MM.1S (cell line): ENCODE data around the gene NATD1.

Experiments used
- DNase-seq: peaks from one replicate; pipeline ENCODE4 v3.0.0-alpha.2; 2015
- H2AFZ ChIP-seq: fragments of 300-600 bp; sonication (generic); 2 replicates; pipeline ENCODE4 v1.6.0; 2016; ENCODE audit warnings: antibody characterized with exemption, low read length
- H3F3A ChIP-seq: fragments of 300-600 bp; sonication (generic); 2 replicates; pipeline ENCODE4 v1.6.1; 2016; ENCODE audit warnings: mild to moderate bottlenecking, antibody characterized with exemption, low read length, moderate library complexity, mixed read lengths; ENCODE audit not compliant: insufficient read depth
- H3K27ac ChIP-seq: fragments of 300-600 bp; sonication (generic); 2 replicates; pipeline ENCODE4 v1.5.1; 2016; ENCODE audit warnings: mild to moderate bottlenecking, low read length
- H3K27me3 ChIP-seq: fragments of 300-600 bp; sonication (generic); replicated peaks from 2 replicates; pipeline ENCODE4 v1.6.0; 2016; ENCODE audit warnings: low read length; ENCODE audit not compliant: insufficient read depth
- H3K36me3 ChIP-seq: fragments of 300-600 bp; sonication (generic); replicated peaks from 2 replicates; pipeline ENCODE4 v1.6.1; 2016; ENCODE audit warnings: mild to moderate bottlenecking, low read length, mixed read lengths; ENCODE audit not compliant: insufficient read depth
- H3K4me1 ChIP-seq: fragments of 300-600 bp; sonication (generic); 2 replicates; pipeline ENCODE4 v1.6.1; 2016; ENCODE audit warnings: low read length, mixed read lengths
- H3K4me2 ChIP-seq: fragments of 300-600 bp; sonication (generic); 2 replicates; pipeline ENCODE4 v1.6.0; 2016; ENCODE audit warnings: low read depth, low read length
- H3K4me3 ChIP-seq: fragments of 300-600 bp; sonication (generic); 2 replicates; pipeline ENCODE4 v1.5.1; 2016; ENCODE audit warnings: low read length, mixed read lengths
- H3K79me2 ChIP-seq: fragments of 300-600 bp; sonication (generic); 2 replicates; pipeline ENCODE4 v1.6.1; 2016; ENCODE audit warnings: mixed run types, low read length, mixed read lengths
- H3K9ac ChIP-seq: fragments of 300-600 bp; sonication (generic); 2 replicates; pipeline ENCODE4 v1.6.1; 2016; ENCODE audit warnings: low read length, mixed read lengths
- H3K9me2 ChIP-seq: fragments of 300-600 bp; sonication (generic); replicated peaks from 2 replicates; pipeline ENCODE4 v1.6.1; 2016; ENCODE audit warnings: mild to moderate bottlenecking, low read length, mixed read lengths; ENCODE audit not compliant: insufficient read depth
- H3K9me3 ChIP-seq: fragments of 300-600 bp; sonication (generic); replicated peaks from 2 replicates; pipeline ENCODE4 v1.6.1; 2016; ENCODE audit warnings: mild to moderate bottlenecking, low read length, mixed read lengths; ENCODE audit not compliant: insufficient read depth
- H4K20me1 ChIP-seq: fragments of 300-600 bp; sonication (generic); 2 replicates; pipeline ENCODE4 v1.6.1; 2016; ENCODE audit warnings: mild to moderate bottlenecking, low read length, moderate library complexity, mixed read lengths; ENCODE audit not compliant: insufficient read depth
- EZH2 ChIP-seq: fragments of 300-600 bp; sonication (generic); optimal IDR thresholded peaks from 2 replicates; pipeline ENCODE3; 2017; ENCODE audit warnings: low read depth, mild to moderate bottlenecking, antibody characterized with exemption, low read length, mixed read lengths
- EZH2phosphoT487 ChIP-seq: fragments of 300-600 bp; sonication (generic); IDR thresholded peaks from 2 replicates; pipeline ENCODE4 v1.6.1; 2018; ENCODE audit warnings: antibody characterized with exemption, low read length
- TF ChIP-seq, protein P1 (sequence below): fragments of 300-600 bp; sonication (generic); IDR thresholded peaks from 2 replicates; pipeline ENCODE4 v1.5.1; 2016; ENCODE audit warnings: antibody characterized with exemption, low read length, mixed read lengths

Gene NATD1

DNA sequence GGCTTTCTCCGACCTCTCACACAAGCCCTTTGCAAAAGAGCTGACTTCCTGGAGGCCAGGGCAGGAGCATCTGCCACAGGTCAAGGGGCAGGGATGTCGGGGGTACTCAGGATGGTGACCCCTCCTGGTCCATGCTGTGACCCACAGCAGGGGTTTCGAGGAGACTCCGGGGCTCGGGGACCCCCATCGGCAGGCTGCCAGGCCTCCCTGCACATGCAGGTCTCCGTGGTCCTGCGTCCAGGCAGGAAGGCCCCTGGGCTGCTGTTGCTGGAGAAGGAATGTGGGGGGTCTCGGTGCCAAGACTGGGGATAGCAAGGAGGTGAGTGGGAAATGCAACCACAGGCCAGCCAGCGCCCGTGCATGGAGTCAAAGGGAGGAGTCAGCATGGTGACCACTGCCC lies 11.6 kb downstream of the NATD1 start:
- H3K36me3 ChIP-seq: no peaks in the 10 kb centered on the region
- H3K4me1 ChIP-seq: no peaks in the 10 kb centered on the region
- no peaks in the 10 kb centered on the region for H4K20me1 ChIP-seq
- no peaks in the 10 kb centered on the region for H3K27me3 ChIP-seq
- no peak overlapping the region for H2AFZ ChIP-seq
- TF ChIP-seq, protein P1, sequence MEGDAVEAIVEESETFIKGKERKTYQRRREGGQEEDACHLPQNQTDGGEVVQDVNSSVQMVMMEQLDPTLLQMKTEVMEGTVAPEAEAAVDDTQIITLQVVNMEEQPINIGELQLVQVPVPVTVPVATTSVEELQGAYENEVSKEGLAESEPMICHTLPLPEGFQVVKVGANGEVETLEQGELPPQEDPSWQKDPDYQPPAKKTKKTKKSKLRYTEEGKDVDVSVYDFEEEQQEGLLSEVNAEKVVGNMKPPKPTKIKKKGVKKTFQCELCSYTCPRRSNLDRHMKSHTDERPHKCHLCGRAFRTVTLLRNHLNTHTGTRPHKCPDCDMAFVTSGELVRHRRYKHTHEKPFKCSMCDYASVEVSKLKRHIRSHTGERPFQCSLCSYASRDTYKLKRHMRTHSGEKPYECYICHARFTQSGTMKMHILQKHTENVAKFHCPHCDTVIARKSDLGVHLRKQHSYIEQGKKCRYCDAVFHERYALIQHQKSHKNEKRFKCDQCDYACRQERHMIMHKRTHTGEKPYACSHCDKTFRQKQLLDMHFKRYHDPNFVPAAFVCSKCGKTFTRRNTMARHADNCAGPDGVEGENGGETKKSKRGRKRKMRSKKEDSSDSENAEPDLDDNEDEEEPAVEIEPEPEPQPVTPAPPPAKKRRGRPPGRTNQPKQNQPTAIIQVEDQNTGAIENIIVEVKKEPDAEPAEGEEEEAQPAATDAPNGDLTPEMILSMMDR: no peak
- no peak for TF ChIP-seq EZH2
- TF ChIP-seq EZH2phosphoT487: no peak
- no peak overlapping the region for H3K4me3 ChIP-seq
- H3K27ac ChIP-seq: no peak overlapping the region
- no peaks in the 10 kb centered on the region for H3K9me2 ChIP-seq
- no peaks in the 10 kb centered on the region for H3K9me3 ChIP-seq
- DNase-seq: no peak
- no peaks in the 10 kb centered on the region for H3K79me2 ChIP-seq
- H3K9ac ChIP-seq: no peak overlapping the region
- H3K4me2 ChIP-seq: no peak overlapping the region
- no peaks in the 10 kb centered on the region for H3F3A ChIP-seq

DNA sequence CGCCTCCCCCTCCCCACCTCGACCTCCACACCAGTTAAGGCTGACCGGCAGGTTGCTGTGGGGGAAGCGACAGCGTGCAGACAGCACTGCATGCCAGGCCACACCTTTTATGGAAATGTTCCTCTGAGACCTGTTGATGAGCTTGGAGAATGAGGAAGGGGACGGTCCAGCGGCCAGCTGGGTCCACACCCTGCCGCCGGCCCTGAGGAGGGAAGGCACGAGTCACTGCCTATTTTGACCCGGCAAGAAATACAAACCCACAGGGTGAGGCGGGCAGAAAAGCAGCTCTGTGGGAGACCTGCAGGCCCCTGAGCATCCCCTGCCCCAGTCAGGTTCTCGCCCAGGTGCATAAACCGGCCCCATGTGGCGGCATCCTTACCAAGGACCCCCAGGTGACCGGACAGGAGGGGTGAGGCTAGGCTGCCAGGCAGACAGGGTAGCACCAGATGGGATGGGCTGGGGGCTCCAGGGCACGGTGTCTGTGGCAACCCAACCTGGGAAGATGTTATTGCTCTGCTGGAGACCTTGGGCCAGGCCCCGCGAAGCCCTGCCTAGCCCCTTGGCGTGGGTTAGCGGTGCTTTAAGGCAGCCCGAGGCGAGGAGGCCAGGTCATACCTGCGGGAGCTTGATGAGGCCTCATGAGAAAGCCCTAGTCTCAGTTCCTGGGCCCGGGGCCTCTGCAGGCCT lies 12.7 kb downstream of the NATD1 start:
- Histone ChIP-seq H3K27me3 (no peaks in the 10 kb centered on the region), H3K9me2 (no peaks in the 10 kb centered on the region), H3K4me3 (no peak overlapping the region), H3K27ac (no peak overlapping the region), H3K9ac (no peak overlapping the region), H3K79me2 (no peaks in the 10 kb centered on the region), H3K36me3 (no peaks in the 10 kb centered on the region), H3K4me2 (no peak overlapping the region), H3F3A (no peaks in the 10 kb centered on the region), H4K20me1 (no peaks in the 10 kb centered on the region), H3K4me1 (no peaks in the 10 kb centered on the region), H3K9me3 (no peaks in the 10 kb centered on the region), H2AFZ (no peak overlapping the region)
- TF ChIP-seq EZH2 (no peak), EZH2phosphoT487 (no peak)
- TF ChIP-seq, protein P1: no peak
- DNase-seq: no peak

DNA sequence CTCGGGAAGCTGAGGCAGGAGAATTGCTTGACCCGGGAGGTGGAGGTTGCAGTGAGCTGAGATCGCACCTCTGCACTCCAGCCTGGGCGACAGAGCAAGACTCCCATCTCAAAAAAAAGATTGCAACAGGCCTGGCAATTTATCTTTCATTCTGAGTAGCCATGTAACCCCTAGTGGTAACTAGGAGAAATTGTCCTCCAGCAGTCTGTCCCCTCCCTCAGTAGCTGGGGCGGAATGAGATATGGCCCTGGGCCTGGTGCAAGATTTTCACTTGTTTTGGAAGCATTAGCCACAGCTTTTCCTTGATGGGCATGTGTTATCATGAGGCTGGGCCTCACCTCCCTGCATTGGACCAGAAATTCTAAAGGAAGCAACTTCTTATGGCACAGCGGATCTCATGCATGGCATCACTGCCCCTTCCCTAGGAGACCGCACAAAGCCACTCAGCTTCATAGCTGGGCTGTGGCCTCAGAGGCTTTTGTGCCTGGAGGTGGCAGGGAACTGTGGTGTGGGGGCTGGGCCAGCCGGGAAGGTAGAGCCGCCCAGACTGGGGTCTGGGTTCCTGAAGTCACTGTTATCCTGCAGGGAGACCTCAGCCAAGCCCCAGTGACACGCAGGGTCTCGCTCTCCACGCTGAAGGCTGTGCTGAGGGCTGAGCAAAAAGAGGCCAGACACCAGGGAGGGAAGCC lies 13.4 kb downstream of the NATD1 start:
- DNase-seq: peak; percentile 32
- Histone ChIP-seq H2AFZ (no peak overlapping the region), H3K4me1 (no peaks in the 10 kb centered on the region), H3K79me2 (no peaks in the 10 kb centered on the region), H3K4me3 (no peak overlapping the region), H3F3A (no peaks in the 10 kb centered on the region), H3K9me2 (no peaks in the 10 kb centered on the region), H3K9ac (no peak overlapping the region), H3K36me3 (no peaks in the 10 kb centered on the region), H4K20me1 (no peaks in the 10 kb centered on the region), H3K27me3 (no peaks in the 10 kb centered on the region), H3K27ac (no peak overlapping the region), H3K4me2 (no peak overlapping the region), H3K9me3 (no peaks in the 10 kb centered on the region)
- TF ChIP-seq EZH2phosphoT487 (no peak), EZH2 (no peak)
- TF ChIP-seq, protein P1: peak; percentile 40
